HG02938 (cell line): ENCODE data around the gene KCNH2.

ENCODE experiments used
- ATAC-seq: cut with Tn5 transposase; IDR thresholded peaks from one replicate; pipeline ENCODE4 v1.9.1; 2021; ENCODE audit warnings: mild to moderate bottlenecking, moderate library complexity; ENCODE audit not compliant: unreplicated experiment

Gene KCNH2

DNA sequence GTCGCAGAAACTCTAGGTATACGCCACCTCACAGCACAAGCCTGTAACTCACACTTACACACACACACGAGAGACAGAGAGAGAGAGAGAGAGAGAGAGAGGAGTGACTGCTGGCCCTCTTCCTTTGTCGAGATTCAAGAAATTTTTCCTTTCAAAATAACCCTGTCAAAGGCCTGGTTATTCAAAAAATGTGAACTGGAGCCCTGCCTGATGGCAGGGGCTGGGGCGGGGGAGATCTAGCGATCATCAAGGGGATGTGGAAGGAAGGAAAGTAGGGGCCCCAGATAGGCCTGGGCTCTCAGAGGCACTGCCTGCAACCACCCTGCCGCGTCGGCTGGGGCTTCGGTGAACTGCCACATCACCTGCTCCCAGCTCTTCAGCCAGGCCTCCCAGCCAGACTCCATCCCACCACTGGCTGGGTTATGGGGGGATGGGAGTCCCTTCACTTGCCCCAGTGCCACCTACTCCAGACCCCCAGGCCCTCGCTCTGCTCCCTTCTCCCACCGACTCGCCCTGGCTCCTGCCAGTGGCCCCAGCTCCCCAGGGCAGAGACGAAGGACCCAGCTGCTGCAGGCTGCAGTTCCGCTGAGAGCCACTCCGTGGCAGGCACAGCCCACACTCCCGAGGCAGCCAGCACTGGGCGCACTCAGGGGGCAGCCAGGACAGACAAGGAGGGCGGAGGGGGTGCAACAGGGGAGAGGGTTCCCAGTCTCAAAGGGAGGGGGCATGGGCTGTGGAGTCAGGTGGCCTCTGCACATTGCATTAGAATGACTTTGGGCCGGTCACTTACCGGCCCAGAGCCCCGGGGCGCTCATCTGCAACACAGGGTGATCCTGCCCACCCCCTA, 15.3 kb downstream of the KCNH2 start:
- ATAC-seq: peak; percentile 56

DNA sequence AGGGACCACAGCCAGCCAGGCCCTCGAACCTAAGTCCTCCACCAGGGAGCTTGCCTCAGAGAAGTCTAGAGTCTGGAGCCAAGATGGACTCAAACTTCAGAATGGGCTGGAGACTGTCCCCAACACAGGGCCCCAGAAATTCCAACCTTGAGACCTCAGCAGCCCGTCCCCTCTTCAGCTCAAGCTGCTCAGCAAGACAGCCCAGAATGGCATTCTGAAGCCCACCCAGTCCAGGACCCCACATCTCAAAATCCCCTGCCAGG, 15.9 kb downstream of the KCNH2 start:
- no peak for ATAC-seq

DNA sequence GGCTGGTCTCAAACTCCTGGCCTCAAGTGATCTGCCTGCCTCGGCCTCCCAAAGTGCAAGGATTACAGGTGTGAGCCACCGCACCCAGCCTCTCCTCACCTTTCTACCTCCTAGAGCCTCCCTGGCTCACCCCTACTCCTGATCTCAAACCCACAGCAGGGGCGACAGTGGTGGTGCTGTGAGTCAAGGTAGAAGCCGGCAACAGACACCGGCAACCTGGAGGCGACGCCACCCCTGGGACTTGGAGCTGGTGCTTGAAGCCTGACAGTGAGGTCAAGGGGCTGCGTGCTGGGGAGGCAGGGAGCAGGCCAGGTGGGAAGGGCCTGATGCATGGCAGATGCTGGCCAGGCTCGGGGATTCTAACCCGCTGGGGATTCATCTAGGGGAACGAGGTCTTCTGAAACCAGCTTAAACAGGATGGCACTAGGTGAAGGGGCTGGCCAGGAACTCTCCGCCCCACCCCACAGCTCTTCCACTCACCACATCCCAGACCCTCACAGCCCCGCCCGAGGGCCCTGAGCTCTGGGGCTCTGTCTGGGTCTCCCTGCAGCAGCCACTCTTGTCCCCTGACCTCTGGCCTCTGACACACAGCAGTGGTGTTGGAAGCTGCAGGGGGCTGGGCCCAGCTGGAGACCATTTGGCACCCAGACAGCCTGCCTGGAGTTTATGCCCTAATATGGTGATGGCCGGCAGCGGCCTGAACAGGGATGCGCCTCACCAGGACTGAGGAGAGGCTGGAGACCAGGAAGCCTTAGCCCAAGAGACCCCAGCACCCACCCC, 16.4 kb downstream of the KCNH2 start:
- no peak for ATAC-seq

- no peak for ATAC-seq
Measured at GRCh38 chr7:150959739-150960734, 18.1 kb downstream of the KCNH2 start.

DNA sequence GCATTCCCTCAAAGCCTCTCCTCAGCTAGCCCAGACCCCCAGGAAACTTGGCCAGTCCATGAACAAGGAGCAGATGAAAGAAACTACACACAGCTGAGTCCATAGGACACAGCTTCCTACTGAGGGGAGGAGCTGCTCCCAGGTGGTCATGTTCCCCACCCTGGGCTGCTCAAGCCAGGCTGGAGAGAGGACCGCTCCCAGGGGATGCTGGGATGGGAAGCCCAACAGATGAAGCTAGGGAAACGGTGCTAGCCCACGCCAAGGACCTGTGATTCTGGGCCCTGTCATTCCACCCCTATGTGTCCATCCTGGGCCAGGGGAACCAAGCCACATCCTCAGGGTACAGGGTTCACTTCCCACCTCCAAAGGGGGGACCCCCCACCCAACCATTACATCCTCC, 19.0 kb downstream of the KCNH2 start:
- no peak for ATAC-seq

- ATAC-seq: no peak
Measured at GRCh38 chr7:150958597-150958996, 19.5 kb downstream of the KCNH2 start.

DNA sequence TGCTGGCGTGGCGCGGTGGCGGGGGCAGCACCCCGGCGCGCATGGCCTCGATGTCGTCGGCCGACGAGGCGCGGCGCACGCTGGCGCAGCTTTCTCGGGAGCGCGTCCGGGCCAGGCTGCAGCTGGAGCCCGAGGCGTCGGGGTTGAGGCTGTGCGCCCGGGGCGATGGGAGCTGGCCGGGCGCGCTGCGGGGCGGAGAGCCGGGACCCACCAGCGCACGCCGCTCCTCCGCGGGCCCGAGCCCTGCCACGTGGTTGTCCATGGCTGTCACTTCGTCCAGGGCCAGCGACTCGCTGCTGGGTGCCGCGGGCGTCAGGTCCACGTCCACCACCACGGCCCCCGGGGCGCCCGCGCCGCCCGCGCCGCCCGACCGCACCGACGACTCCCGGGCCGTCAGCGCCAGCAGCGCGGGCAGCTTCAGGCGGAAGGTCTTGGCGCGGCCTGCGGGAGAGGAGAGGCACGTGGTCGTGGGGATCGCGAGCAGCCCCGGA, 20.0 kb downstream of the KCNH2 start:
- ATAC-seq: no peak

DNA sequence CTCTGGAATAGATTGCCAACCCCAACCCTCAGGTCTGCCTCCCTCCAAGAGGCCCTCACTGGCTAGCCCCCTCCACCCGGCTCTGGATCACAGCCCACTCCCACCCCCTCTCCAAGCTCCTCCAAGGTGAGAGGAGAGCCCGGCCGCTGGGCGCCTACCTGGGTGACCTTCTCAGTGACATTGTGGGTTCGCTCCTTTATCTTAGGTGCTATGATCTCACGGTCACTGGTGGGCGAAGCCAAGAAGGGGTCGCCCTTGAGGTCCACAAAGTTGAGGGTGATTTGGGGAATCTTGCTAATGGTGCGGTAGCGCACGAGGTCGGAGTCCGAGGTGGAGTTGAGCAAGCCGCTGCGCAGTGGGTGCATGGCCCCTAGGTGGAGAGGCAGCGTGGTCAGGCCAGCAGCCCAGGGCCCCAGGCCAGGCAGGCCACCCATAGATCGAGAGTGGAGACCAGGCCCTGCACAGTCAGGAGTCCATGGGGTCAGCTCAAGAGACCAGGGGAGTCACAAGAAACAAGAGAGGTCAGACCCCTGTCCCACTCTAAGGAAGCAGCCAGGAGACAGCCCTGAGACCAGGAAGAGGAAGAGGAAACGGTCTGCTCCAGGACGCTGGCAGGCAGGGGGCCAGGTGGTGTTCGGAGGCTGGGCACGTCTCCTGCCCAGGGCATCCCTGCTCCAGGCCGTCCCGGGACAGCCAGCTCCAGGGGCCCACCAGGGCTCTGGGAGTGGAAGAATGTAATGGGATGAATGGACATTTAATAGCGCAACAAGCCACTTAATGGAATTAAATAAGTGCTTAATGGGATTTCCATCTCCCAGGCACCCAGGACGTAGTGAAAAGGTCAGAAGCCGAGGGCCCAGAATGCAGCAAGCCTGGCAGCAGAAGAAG, 20.7 kb downstream of the KCNH2 start:
- ATAC-seq: no peak

- ATAC-seq: no peak
Measured at GRCh38 chr7:150956395-150957132, 21.6 kb downstream of the KCNH2 start.

GRCh38 chr7:150955519-150956394, 22.4 kb downstream of the KCNH2 start:
- ATAC-seq: no peak

DNA sequence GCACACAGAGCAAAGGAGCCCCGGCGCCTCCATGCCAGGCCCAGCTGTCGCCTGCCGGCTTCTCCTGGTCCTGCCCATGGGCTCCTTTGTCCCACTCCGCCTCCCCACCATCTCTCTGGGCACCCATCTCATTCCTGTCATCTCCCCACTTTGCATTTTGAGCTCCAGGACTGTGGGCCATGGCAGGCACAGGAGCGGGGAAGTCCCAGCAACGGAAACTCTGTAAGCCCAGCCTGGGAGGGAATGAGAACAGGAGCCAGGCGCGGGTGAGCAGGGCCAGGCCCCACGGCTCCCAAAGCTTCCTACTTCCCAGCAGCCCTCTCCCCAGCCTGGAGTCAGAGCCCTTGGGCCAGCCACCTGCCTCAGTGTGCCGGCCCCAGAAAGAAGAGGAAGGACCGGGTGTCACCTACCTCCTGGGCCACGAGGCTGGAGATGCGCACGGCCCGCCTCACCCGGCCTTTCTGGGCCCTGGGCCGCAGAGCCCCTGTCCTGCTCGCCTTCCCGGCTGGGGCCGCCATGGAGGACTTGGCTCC, 23.1 kb downstream of the KCNH2 start:
- ATAC-seq: no peak

- ATAC-seq: no peak
Measured at GRCh38 chr7:150954201-150954985, 23.7 kb downstream of the KCNH2 start.

- ATAC-seq: no peak
Measured at GRCh38 chr7:150953061-150953997, 24.8 kb downstream of the KCNH2 start.

DNA sequence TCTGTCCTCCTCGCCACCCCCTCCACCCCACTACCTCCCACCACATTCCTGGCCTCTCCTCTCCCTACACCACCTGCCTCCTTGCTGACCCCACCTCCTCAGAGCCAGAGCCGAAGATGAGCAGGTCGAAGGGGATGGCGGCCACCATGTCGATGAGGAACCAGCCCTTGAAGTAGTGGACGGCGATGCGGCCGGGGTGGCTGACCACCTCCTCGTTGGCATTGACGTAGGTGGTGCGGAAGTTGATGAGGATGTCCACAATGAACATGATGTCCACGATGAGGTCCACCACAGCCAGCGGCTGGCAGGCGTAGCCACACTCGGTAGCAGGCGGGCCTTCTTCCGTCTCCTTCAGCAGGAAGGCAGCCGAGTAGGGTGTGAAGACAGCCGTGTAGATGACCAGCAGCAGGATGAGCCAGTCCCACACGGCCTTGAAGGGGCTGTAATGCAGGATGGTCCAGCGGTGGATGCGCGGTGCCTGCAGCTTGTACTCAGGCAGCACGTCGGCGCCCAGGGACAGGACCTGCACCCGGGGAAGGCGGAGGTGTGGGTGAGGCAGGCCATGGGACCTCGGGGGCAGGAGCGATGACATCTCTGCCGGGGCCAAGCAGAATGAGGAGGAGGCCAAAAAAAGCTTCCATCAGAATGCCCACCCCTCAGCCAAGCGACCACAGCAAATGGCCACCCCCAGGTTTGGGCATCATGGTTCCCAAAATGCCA, 25.6 kb downstream of the KCNH2 start:
- ATAC-seq: no peak

GRCh38 chr7:150951521-150951920, 26.6 kb downstream of the KCNH2 start:
- ATAC-seq: no peak

DNA sequence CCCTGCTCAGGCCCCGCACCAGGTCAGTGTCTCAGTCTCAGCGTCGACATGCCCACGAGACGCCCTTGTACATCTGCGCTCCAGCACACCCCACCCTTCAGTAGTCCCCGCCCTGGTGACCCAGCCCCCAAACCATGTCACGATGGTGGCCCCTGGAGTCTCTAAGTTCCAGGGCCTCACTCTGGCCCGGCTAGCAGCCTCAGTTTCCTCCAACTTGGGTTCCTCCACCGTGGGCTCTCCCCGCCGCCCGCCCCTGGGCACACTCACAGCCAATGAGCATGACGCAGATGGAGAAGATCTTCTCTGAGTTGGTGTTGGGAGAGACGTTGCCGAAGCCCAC, 27.0 kb downstream of the KCNH2 start:
- ATAC-seq: no peak
